CD4-positive, alpha-beta T cell treated with Interleukin-6 for 4 hours (primary cell): ENCODE measurements around the gene CSNK1A1.
"Not testable (repeated sequence)": the region's sequence is repeated elsewhere in the genome, so short reads cannot be mapped to it uniquely, and the experiment has no call there.

ENCODE experiments used
- DNase-seq: peaks from one replicate; pipeline ENCODE4 v3.0.0-alpha.2; 2020; ENCODE audit warnings: mixed read lengths

CSNK1A1 gene

DNA sequence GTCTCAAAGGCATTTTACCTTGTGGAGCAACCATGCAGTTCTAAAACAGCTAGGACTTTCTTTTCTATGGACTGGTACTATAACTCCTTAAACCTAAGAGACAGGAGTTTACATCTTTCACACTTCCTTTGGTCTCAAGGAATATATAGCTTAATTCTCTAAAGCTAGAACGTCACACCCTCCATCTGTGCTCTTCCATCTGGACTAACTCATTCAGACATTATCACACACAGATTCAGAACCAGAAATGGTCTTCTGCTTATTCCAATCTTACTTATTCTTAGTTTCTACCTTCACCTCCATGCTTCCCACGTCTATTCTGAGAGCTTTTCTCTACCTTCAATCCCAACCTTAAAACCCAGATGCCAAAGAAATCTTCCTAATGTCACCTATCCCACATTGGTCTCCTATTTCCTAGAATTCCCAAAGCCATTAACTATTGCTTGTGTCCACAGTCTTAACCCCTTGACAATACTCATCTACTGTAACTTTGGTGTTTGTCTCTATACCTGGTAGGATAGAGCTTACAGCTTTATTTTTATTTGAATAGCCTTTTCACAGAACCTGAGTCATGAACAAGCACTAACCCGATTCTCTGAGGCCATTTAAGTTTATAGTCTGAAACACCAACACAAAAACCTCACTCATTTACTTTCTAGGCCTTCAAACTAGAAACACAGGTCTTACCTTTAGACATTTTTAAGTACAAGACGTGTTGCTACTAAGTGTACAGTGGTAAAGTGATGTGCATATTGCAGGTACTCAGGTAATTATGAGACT, 22.8 kb downstream of the CSNK1A1 start:
- DNase-seq: no peak

DNA sequence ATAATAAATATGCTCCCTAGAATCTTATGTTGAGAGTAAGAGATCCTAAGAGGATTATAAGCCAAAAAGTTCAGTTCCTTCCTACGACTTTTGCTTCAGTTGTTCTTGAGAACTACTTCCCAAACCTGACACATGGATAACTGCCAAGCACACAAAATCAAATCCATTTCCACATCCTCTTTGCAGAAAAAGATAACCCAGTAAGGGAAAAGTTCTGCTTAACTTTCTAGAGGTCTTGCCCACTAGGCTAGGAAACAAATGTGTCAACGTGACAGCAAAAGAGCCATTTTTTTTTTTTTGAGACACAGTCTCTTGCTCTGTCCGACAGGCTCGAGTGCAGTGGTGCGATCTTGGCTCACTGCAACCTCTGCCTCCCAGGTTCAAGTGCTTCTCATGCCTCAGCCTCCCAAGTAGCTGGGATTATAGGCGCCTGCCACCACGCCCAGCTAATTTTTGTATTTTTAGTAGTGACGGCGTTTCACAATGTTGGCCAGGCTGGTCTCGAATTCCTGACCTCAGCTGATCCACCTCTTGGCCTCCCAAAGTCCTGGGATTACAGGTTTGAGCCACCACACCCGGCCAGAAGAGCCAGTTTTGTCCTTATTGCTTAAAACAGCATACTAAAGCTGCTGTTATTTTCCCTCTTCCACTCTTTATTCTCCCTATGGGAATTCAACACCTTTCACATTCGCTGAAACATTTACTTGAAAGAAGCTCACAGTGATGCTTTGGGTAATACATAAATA, 24.2 kb downstream of the CSNK1A1 start:
- DNase-seq: no peak

DNA sequence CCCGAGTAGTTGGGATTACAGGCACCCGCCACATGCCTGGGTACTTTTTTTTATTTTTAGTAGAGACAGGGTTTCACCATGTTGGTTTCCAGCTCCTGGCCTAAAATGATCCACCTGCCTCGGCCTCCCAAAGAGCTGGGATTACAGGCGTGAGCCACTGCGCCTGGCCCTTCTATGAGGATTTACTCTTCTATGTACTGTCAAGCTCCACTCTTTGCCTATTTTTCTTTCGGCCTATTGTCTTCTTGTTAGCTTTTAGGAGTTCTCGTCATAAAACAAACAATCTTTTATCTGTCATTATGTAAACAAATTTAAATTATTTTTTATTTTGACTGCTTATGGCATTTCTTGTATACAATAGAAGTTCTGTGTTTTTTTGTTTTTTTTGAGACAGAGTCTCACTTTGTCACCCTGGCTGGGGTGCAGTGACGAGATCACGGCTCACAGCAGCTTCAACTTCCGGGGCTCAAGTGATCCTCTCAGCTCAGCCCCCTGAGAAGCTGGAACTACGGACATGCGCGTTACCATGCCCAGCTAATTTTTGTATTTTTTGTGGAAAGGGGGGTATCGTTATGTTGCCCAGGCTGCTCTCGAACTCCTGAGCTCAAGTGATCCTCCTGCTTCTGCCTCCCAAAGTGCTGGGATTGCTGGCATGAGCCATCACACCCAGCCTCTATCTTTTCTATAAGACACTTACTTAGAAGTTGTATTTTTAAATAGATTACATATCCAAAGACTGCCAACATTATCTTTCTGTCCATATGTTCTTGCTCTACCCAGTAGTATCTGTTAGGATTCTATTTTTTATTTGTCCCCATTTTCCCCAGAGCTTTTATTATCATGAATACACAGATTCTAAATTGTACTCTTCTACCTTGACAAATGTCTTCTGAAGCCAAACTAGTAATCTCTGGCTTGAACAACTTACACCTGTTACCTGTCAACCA, 29.2 kb downstream of the CSNK1A1 start:
- DNase-seq: no peak

DNA sequence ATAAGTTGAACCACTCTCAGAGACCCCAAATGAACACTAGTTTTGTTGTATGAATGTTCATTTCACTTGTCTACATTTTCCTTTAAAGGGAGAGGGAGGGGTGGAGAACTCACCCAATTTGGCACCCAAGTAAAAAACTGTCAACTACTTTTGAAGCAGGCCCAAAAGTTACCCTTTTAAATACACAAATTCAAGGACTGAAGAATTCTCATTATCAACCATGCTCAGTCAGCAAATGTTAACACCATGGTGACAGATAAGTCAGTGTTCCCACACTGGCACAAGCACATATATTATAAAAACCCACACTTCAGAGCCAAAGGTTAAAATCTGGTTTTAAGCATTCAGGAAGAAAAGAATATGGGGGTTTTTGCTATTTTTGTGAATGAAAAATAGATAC, 31.6 kb downstream of the CSNK1A1 start:
- no peak for DNase-seq

DNA sequence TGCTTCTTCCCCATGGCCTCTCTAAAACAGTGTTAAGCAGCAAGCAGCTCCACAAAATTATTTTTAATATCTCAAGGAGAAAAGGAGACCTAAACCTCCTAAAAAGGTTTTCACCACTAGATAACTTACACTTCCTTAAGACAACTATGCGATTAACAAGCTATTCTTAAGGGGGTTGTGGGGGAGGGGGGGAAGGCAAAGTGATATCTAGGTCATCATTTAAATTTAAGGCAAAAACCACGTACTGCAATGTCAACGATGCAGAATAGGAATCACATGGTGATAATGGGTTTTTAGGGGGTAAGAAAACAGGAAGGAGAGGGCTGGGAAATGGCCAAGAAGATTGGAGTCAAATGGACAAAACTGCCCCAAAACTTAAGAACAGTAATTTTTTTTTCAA, 32.6 kb downstream of the CSNK1A1 start:
- DNase-seq: no peak

DNA sequence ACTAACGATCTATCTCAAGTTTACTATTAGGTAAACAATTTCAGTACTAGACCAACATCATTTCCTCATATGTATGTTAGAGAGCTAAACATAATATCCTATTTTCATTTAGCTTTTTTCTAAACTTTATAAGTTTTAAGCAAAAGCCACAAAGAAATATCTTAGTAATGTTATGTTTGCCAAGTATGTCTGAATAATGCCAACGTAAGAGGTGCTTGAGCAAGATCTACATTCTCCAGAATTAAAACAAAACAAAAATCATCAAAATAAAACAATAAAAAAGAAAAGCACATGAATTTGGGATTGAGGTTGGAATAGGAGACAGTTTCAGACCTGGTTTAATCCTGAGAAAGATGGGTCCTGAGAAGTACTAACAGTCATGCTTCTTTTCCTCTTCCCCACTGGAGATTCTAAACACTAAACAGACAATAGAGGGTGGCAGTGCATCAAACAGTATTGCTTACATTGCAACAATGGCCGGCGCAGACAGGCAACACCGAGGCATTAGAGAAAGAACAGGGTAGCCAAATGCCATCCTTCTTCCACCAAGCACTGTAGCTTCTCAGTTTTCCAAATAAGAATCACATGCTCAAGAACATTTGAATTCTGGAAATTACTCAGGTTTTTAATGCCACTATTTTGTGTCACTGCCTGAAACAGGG, 33.6 kb downstream of the CSNK1A1 start:
- no peak for DNase-seq

DNA sequence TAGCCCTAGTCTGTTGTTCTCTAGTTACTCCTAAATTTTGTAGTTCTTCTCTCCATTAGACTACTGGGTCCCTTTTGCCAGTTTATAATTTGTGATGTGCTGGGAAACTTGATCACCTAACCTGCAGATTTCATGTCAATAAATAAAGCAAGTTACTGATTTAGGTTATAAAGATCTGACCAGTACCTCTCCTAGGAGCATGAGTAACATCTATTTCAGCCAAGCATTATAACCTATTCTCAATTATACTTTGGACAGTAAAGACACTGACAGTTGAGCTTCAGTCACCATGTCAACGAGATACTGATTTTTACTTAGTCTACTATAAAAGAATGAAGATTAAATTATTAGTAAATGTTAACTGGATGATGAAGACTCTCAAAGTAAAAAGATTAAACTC, 36.7 kb downstream of the CSNK1A1 start:
- DNase-seq: no peak

DNA sequence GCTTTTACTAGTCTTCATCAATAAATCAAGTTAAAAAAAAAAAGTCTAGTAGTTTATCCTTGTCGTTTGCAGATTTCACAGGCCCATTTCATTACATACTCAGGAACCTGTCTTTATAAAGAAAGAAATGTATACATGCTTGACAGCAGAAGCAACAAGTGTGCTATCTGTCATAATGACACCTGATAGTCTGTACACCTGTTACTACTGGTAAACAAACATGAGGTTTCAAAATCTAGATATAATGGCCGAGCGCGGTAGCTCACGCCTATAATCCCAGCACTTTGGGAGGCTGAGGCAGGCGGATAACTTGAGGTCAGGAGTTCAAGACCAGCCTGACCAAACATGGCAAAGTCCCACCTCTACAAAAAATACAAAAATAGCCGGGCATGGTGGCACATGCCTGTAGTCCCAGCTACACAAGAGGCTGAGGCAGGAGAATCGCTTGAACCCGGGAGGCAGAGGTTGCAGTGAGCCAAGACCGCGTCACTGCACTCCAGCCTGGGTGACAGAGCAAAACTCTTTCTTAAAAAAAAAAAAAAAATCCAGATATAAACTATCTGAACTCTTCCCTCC, 37.8 kb downstream of the CSNK1A1 start:
- not testable (repeated sequence) for DNase-seq

DNA sequence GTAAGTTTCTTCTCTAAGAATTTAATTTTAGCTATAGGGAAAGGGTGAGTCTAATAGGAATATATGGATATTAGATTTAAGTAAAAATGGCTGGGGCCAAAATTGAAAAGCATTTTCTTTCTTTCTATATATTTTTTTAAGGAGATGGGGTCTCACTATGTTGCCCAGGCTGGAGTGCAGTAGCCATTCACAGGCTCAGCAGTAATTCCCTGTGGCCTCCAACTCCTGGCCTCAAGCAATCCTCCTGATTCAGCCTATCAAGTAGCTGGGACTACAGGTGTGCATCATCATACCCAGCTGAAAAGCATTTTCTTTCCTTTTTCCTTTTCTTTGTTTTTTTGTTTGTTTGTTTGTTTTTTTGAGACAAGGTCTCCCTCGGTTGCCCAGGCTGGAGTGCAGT, 41.1 kb downstream of the CSNK1A1 start:
- no peak for DNase-seq

DNA sequence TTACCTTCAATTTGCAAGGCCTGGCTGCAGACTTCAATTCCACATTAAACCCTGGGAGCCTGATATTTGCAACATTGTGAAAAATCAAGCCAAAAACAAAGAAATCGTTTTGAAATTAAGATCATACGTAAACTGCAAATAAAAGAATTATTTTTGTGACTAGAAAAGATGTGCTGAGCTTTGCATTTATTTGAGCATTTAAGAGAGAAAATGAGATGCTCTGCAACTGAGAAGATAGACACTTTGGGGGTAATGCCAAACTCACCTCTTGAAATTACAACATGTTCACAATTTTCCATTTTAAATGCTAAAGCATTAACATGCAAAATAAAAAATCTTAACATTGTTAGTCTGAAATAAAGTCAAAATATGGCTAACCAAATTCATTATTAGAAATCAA, 46.6 kb downstream of the CSNK1A1 start:
- no peak for DNase-seq

DNA sequence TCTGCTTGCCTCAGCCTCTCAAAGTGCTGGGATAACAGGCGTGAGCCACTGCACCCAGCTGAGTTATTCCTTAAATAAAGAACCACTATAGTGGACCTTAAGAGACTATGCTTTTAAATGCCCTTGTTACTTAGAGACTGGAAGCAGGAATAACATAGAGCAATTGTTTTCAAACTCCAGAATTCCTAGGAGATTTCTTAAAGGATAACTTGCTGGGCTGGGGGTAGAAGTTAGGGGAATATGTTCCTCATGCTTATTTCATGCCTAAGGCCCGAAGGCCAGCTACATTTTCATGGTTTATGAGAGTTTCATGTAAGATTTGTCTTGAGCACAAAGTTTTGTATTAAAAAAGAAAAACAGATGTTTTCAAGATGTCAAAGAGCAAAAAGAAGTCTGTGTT, 48.2 kb downstream of the CSNK1A1 start:
- DNase-seq: no peak

DNA sequence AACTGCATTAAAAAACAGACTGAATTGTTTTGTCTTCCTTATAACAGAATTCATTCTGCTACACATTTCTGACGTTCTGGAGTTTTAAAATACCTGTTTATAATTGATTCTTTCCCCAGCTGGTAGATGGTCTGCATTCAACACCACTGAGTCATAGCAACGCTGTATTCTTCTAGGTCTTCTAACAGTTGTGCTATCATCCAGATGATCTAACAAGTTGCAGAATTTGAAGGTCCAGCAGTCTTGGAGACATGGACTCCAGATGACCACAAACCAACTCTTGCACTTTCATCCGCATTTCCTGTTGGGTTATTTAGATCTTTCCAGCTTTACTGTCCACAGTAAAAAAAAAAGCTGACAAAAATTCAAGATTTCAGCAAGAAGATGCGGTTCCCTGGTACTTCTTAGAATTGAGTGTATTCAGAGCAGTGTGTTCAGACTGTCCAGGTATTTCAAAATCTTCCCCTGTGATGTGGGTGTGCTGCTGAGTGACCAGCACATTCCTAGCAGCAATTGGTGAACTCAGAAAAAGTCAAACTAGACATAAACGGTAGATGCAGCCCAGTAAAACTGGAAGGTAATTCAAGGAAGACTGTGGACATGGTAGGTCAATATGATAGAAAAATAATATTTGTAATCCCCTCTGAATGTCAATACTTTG, 50.2 kb downstream of the CSNK1A1 start:
- DNase-seq: no peak

DNA sequence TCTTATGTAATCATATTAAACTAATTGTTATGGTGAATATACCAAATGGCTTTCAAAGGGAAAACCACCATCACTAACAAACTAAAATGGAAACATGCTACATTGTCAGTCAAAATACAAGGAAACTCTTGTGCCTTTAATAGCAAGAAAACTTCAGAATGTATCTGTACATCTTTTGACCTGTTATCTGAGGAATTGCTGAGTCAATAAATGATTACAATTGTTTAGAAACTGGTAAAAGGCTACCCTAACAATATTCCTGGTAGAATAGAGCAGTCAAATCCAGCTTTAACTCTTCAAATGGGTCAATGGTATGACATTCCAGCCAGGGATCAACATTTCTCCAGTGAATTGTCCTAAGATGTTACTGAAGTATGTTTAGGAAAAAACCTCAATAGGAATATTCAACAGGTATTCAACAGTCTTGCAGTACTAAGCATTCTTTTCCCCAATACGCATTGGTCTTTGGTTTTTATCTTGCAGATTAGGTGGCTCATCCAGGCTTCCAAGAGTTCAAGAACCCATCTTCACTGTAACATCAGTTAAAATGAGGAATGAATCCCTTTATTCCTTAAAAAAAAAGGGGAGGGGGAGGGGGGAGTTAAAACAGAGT, 52.4 kb downstream of the CSNK1A1 start:
- DNase-seq: no peak

DNA sequence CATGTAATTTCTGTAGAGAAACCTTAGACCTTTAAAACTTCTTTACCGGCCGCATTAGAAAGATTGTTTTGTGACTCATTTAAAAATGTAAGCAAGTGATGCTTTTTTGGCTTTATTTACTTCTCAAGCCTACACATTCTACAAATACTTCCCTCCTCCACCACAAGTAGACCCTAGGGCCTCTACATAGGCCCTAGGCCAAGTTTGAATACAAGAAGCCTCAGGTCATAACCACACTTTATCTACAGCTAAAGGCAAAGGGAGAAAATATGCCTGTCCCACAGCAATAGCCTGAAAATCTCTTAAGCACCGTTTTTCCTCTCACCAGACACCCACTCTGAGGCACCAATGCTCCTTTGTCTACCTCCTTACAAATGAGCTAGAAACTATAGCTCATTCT, 53.9 kb downstream of the CSNK1A1 start:
- DNase-seq: no peak

DNA sequence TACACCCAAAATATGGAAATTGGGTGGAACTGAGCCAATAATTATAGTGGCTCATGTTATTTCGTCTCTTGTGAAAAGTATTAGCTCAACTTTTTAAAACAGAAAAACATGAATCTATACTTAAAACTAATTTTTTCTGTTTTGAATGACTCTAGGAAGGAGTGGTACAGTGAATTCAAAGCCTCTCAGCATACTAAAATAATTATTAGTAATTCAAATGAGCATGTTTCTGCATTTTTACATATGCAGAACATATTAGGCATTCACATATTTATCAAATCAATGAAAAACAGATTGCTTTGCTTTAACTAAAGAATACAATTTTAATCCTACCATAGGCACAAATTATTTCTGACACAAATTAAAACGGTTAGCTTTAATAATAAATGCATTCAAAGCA, 54.3 kb downstream of the CSNK1A1 start:
- no peak for DNase-seq

DNA sequence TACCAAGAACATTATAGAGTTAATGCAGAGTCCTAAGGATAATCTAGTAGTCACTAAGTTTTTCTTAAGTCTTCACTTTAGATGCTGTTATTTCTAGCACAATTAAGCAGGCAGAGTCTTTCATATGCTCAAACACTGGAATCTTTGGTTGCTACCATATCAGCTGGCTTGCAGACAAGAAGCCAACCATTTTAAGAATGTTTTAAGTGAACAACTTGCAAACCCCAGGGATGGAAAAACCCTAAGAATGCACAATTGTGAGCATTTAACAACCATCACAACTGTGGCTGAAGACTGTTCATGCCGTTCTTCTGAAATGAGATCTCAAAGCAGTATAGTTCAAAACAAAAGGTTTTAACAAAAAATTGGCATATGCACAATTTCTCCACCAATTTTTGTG, 55.1 kb downstream of the CSNK1A1 start:
- no peak for DNase-seq

DNA sequence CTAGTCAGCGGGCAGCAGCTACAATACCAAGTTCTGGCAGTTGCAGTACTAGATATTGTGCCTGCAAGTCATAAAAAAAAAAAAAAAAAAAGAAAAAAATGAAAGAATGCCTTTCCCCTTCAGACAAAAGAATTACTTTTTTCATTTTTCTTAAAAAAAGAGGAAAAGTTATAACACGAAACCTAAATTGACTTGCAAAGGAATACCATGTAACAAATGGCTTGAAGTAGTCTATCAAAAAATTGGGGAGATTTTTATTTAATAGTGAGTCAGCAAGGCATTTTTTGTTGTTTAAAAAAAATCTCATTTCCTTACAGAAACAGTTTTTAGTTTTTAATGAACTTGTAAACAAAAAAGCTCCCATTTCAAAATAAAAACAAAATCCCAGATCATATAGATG, 55.6 kb downstream of the CSNK1A1 start:
- DNase-seq: no peak

DNA sequence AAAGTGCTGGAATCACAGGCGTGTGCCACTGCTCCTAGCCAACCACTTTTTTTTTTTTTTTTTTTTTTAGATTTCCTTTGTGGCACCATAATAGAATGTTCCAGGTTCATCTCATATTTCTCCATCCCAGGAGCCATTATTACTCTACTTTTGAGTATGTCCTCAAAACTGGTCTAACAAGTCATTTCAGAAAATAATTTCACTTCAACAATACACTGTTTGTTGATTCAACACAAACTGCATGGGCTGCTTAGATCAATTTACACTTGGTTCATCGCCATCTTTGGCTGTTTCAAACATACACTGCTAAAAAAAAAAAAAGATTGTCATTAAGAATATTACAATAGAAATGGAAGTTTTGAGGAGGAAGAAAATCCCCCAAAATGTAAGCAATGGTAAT, 57.9 kb downstream of the CSNK1A1 start:
- no peak for DNase-seq

DNA sequence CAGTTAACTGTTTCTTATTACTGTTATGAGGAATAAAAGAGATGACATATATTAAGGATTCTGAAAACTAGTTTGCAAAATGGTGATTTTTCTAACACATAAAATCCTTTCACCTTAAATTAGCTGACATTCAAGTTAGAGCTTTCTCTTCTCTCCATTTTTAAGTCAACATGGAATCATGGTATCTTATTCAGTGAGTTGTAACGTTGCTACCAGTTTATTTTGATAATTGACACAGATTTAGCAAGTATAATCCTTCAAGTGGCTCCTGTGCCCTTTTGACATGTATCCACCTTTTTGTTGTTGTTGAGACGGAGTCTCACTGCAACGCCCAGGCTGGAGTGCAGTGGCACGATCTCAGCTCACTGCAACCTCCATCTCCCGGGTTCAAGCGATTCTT, 58.5 kb downstream of the CSNK1A1 start:
- no peak for DNase-seq

DNA sequence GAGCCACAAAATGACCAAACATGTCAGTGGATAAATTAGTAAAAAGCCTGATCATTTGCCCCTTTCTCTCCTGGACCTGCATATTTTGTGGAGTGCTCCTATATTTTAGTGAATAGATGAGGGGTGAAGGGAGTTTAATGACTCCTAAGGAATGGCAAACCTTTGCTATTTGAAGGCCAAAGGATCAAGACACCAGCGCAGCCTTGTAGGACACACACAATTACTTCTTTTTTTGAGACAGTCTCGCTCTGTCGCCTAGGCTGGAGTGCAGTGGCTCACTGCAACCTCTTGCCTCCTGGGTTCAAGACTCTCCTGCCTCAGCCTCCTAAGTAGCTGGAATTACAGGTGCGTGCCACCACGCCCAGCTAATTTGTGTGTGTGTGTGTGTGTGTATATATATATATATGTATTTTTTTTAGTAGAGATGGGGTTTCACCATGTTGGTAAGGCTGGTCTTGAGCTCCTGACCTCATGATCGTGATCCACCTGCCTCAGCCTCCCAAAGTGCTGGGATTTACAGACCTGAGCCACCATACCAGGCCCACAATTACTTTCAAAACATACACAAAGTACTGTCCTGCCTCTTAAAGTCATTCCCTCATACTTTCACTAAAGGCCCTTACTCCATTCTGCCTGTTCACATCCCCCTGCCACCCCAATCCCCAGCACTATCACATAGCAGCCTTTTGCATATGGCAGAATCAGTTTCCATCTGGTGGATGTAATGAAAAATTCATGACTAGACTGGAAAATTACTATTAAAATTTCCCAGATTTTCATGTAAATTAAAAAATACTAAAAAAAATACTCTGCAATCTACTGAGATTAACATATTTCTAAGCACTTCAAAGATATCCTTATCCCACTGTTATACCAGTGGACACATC, 60.4 kb downstream of the CSNK1A1 start:
- no peak for DNase-seq
